Measurements from ENCODE around the gene CIC. TPM values are rescaled to one million over a fixed set of nuclear protein-coding genes. Genes with fewer than 3 reads are reported as not detected.

Gene CIC
- total RNA-seq, 4 donors from 2014 or later: 31.4 to 69.4 (median 49.0) TPM

DNA sequence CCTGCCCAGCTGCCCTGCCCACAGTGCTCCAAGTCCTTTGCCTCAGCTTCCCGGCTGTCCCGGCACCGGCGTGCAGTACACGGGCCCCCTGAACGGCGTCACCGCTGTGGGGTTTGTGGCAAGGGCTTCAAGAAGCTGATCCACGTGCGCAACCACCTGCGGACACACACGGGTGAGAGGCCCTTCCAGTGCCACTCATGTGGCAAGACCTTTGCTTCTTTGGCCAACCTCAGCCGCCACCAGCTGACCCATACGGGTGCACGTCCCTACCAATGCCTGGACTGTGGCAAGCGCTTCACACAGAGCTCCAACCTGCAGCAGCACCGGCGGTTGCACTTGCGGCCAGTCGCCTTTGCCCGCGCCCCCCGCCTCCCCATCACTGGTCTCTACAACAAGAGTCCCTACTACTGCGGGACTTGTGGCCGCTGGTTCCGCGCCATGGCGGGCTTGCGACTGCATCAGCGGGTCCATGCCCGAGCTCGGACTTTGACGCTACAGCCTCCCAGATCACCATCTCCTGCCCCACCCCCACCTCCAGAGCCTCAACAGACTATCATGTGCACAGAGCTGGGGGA, 43.2 kb upstream of the CIC start:
- WGBS, 2 donors (ENCODE audit: low coverage in 1 of 2): no CpG with 5 or more reads among the region's 33 CpGs
- H3K27ac ChIP-seq: no peak overlapping the region
- TF ChIP-seq EP300 (IDR thresholded peaks at IDR 0.05): no peak
- TF ChIP-seq, protein P1, sequence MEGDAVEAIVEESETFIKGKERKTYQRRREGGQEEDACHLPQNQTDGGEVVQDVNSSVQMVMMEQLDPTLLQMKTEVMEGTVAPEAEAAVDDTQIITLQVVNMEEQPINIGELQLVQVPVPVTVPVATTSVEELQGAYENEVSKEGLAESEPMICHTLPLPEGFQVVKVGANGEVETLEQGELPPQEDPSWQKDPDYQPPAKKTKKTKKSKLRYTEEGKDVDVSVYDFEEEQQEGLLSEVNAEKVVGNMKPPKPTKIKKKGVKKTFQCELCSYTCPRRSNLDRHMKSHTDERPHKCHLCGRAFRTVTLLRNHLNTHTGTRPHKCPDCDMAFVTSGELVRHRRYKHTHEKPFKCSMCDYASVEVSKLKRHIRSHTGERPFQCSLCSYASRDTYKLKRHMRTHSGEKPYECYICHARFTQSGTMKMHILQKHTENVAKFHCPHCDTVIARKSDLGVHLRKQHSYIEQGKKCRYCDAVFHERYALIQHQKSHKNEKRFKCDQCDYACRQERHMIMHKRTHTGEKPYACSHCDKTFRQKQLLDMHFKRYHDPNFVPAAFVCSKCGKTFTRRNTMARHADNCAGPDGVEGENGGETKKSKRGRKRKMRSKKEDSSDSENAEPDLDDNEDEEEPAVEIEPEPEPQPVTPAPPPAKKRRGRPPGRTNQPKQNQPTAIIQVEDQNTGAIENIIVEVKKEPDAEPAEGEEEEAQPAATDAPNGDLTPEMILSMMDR (IDR thresholded peaks at IDR 0.05): no peak
- no peak for TF ChIP-seq POLR2AphosphoS5 (IDR thresholded peaks at IDR 0.05)
- no peak for TF ChIP-seq POLR2A (IDR thresholded peaks at IDR 0.05)
- H3K4me1 ChIP-seq: peaks cover 0 to 34% (median 9%) of the 10 kb centered on the region in 3 donors
- H3K36me3 ChIP-seq: peaks cover 0 to 69% of the 10 kb centered on the region in 2 donors
- H3K27me3 ChIP-seq: no peaks in the 10 kb centered on the region
- H3K9me3 ChIP-seq: no peaks in the 10 kb centered on the region
- no peak for ATAC-seq
- no peak overlapping the region for H3K4me3 ChIP-seq

- Histone ChIP-seq H3K27me3 (no peaks in the 10 kb centered on the region), H3K27ac (no peak overlapping the region), H3K36me3 (peaks cover 0 to 80% of the 10 kb centered on the region in 2 donors), H3K4me1 (peaks cover 0 to 24% (median 3%) of the 10 kb centered on the region in 3 donors), H3K9me3 (no peaks in the 10 kb centered on the region), H3K4me3 (no peak overlapping the region)
- no peak for ATAC-seq
- WGBS, 2 donors (ENCODE audit: low coverage in 1 of 2): no CpG with 5 or more reads among the region's 1 CpG
- TF ChIP-seq POLR2A (IDR thresholded peaks at IDR 0.05) (no peak), POLR2AphosphoS5 (IDR thresholded peaks at IDR 0.05) (no peak), EP300 (IDR thresholded peaks at IDR 0.05) (no peak)
- TF ChIP-seq, protein P1 (IDR thresholded peaks at IDR 0.05): no peak
Measured at GRCh38 chr19:42226886-42227285, 42.2 kb upstream of the CIC start.

GRCh38 chr19:42228641-42229040, 40.4 kb upstream of the CIC start:
- 40 to 72% methylated on average over 2 to 3 of the region's 4 CpGs for WGBS, 2 donors (ENCODE audit: low coverage in 1 of 2)
- Histone ChIP-seq H3K9me3 (no peaks in the 10 kb centered on the region), H3K36me3 (peaks cover 0 to 98% of the 10 kb centered on the region in 2 donors), H3K27ac (no peak overlapping the region), H3K4me3 (no peak overlapping the region), H3K27me3 (no peaks in the 10 kb centered on the region), H3K4me1 (peaks cover 0 to 18% (median 3%) of the 10 kb centered on the region in 3 donors)
- no peak for ATAC-seq
- TF ChIP-seq EP300 (IDR thresholded peaks at IDR 0.05) (no peak), POLR2A (IDR thresholded peaks at IDR 0.05) (no peak), POLR2AphosphoS5 (IDR thresholded peaks at IDR 0.05) (no peak)
- TF ChIP-seq, protein P1 (IDR thresholded peaks at IDR 0.05): no peak

DNA sequence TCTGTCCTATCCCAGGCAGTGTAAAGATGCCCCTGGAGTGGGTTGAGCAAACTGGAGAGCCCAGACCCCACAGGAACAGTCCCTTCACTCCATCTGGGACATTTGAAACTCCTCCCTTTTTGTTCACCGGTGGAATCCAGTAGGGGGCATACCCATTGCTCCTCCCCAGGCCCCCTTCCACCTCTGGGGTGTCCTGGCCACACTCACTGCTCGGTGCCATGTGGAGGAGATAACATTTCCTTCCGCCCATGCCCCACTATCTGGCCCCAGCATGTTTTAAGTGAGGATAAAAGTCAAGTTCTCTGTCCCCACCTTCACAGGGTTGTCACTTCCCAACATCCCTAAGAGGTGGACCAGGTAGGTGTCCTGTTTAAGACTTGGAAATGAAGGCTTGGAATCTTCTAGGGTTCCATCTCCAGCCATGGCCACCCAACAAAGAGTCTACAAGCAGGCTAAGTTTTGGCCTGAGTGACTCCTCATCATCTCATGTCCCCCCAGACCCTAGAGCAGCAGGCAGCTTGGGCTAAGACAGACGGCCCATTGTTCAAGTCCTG, 39.7 kb upstream of the CIC start:
- no peaks in the 10 kb centered on the region for H3K27me3 ChIP-seq
- TF ChIP-seq, protein P1 (IDR thresholded peaks at IDR 0.05): no peak
- TF ChIP-seq EP300 (IDR thresholded peaks at IDR 0.05) (no peak), POLR2AphosphoS5 (IDR thresholded peaks at IDR 0.05) (no peak), POLR2A (IDR thresholded peaks at IDR 0.05) (no peak)
- H3K27ac ChIP-seq: peak overlapping the region in 1 of 4 donors; percentile 14
- H3K9me3 ChIP-seq: no peaks in the 10 kb centered on the region
- peaks cover 0 to 100% of the 10 kb centered on the region in 2 donors for H3K36me3 ChIP-seq
- WGBS, 2 donors (ENCODE audit: low coverage in 1 of 2): 48 to 69% methylated on average over 2 of the region's 4 CpGs
- ATAC-seq: no peak
- peaks cover 0 to 19% (median 3%) of the 10 kb centered on the region in 3 donors for H3K4me1 ChIP-seq
- no peak overlapping the region for H3K4me3 ChIP-seq

- TF ChIP-seq POLR2A (IDR thresholded peaks at IDR 0.05): no peak
- TF ChIP-seq, protein P1 (IDR thresholded peaks at IDR 0.05): no peak
- TF ChIP-seq POLR2AphosphoS5 (IDR thresholded peaks at IDR 0.05): no peak
- TF ChIP-seq EP300 (IDR thresholded peaks at IDR 0.05): no peak
- WGBS, 2 donors (ENCODE audit: low coverage in 1 of 2): 20% methylated on average over 2 of the region's 8 CpGs; no CpG with 5 or more reads in 1 of the 2 donors
- peaks cover 0 to 19% (median 3%) of the 10 kb centered on the region in 3 donors for H3K4me1 ChIP-seq
- no peaks in the 10 kb centered on the region for H3K9me3 ChIP-seq
- ATAC-seq: no peak
- peak overlapping the region in 2 of 4 donors; percentile 14 to 20 for H3K27ac ChIP-seq
- no peaks in the 10 kb centered on the region for H3K27me3 ChIP-seq
- H3K36me3 ChIP-seq: peaks cover 0 to 100% of the 10 kb centered on the region in 2 donors
- no peak overlapping the region for H3K4me3 ChIP-seq
Measured at GRCh38 chr19:42229855-42230351, 39.1 kb upstream of the CIC start.
